Activated naive CD4-positive, alpha-beta T cell treated with anti-CD3 and anti-CD28 coated beads, Interleukin-2, amount 50 U/mL, for 24 hours (primary cell): Measurements from ENCODE around the gene ATP1A3.
"Not testable (repeated sequence)": the region's sequence is repeated elsewhere in the genome, so short reads cannot be mapped to it uniquely, and the experiment has no call there.

Experiments
- H3K27ac Mint-ChIP-seq: one replicate; pipeline ENCODE4 v1.8.0; 2021; ENCODE audit warnings: mild to moderate bottlenecking, mixed read lengths
- H3K27me3 Mint-ChIP-seq: one replicate; pipeline ENCODE4 v1.8.0; 2021; ENCODE audit warnings: mixed read lengths
- H3K36me3 Mint-ChIP-seq: one replicate; pipeline ENCODE4 v1.8.0; 2021; ENCODE audit warnings: mixed read lengths
- H3K4me1 Mint-ChIP-seq: one replicate; pipeline ENCODE4 v1.8.0; 2021; ENCODE audit warnings: mixed read lengths
- H3K4me3 Mint-ChIP-seq: one replicate; pipeline ENCODE4 v1.8.0; 2021; ENCODE audit warnings: mild to moderate bottlenecking, mixed read lengths
- H3K9me3 Mint-ChIP-seq: one replicate; pipeline ENCODE4 v1.8.0; 2021; ENCODE audit warnings: mixed read lengths

ATP1A3 gene

DNA sequence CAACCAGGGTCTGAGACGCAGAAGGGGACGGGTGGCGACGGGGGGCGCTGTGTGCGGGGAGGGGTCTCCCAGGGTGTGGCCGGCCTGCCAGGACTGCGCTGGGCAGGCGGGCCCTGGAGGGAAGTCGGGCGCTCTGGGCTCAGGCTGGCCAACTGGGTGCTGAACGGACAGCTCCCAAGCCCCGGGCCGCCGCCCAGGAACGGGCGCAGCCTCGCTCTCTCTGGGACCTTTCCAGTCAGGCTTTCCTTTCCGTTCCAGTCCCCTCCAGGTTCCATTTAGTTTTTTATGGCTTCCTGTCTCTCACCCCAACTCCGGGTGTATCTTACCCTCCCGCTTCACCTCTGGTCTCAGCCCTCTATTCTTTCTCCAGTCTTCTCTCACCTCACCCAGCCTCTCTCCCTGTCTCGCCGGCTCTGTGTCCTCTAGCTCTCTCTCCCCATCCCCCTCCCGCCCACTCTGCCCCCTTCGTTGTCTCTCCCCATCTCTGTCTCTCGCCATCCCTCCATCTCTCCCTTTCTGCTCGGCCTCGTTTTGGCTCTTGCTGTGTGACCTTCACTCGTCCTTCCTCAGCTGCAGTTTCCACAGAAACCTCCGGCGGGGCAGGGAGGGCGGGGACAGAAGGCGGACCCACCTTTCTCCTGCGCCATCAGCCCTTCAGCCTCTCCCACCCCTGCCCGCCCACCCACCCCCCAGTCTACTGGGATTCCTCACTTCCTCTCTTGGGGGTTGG is 3.3 kb upstream of the ATP1A3 start:
- Mint-ChIP-seq H3K36me3 (peaks cover 7% of the 10 kb centered on the region), H3K4me1 (peaks cover 43% of the 10 kb centered on the region), H3K9me3 (no peaks in the 10 kb centered on the region), H3K27ac (no peak overlapping the region), H3K27me3 (peaks cover 53% of the 10 kb centered on the region), H3K4me3 (peak overlapping the region; percentile 30)

DNA sequence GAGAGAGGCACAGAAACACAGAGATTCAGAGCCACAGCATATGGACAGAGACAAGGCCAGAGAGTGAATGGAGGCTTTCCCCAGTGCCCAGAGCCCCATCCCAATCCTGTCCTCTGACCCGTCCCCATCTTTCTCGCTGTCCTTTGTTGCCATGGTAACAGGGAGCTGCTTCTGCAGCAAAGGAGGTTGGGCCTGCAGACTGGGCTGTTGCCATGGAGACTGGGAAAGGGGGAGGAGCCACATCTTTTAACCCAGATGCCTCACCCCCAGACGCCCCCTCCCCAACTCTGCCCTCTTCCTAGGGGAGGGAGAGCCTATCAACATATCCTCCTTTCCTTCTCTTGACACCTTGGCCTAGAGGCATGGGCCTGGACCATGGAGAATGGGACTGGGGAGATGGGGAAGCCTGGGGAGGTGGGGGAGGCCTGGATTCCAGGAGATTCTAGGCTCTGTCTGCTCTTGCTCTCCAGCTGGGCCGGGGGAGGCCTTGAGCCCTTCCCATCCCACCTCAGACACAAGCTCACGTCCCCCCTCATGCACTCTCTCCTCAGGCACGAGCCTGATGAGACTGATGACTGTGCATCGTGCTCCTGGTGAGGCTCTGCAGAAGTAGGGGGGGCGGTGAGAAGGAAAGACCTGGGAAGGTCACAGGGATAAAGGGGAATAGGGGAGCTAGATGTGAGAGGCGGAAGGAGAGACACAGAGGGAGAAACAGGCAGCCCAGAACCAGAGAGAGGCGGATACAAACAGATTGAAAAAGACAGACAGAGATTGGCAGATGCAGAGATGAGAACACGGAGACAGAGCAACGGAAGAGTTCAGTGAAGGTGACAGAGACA is 2.1 kb upstream of the ATP1A3 start:
- no peaks in the 10 kb centered on the region for H3K9me3 Mint-ChIP-seq

DNA sequence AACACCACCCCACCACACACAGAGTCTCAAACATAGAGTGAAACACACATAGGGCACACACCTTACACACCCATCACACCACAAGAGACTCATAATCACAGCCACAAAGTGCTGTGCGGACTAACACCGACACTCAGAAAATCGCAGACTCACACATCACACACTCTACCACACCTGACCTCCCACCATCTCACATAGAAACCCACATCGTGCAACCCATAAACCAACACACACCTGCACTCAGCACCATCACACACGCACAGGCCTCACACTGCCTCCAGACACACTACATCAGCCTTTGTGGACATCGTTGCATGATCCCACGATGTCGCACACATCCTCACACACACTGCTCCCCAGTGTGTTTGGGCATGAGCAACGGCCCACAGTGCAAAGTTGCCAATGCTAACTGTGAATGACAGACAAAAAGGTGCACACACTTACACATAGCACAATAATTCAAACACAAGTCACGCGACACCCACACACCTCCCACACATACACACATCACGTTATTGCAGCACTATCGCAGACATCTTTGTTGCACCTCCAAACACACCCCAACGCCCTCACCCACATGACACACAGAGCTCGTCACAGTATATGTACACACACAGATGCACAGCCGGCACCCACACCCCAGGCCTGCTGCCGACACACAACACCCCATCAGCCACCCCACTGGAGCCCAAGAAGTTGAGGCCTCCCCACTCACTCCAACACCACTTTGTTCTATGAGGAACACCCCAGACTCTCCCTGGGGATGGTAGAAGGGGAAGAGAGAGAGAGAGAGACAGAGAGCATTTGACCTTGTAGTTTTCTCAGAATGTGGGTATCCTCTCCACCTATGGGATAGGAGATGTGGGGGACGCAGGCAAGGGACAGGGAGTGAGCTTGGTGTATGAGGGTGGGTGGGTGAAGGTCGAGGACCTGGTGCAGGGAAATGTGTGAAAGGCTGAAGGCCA is 1.2 kb upstream of the ATP1A3 start:
- Mint-ChIP-seq H3K36me3 (peaks cover 7% of the 10 kb centered on the region), H3K27me3 (peaks cover 40% of the 10 kb centered on the region), H3K4me3 (peak overlapping the region; percentile 75), H3K27ac (peak overlapping the region; percentile 48), H3K4me1 (peaks cover 43% of the 10 kb centered on the region), H3K9me3 (no peaks in the 10 kb centered on the region)

More for the DNA sequence above, 2.1 kb upstream of the ATP1A3 start:
- H3K4me1 Mint-ChIP-seq, result peaks cover 43% of the 10 kb centered on the region
- H3K27ac Mint-ChIP-seq, result no peak overlapping the region
- H3K4me3 Mint-ChIP-seq, result peak overlapping the region; percentile 30
- H3K36me3 Mint-ChIP-seq, result peaks cover 7% of the 10 kb centered on the region
- peaks cover 47% of the 10 kb centered on the region for H3K27me3 Mint-ChIP-seq

DNA sequence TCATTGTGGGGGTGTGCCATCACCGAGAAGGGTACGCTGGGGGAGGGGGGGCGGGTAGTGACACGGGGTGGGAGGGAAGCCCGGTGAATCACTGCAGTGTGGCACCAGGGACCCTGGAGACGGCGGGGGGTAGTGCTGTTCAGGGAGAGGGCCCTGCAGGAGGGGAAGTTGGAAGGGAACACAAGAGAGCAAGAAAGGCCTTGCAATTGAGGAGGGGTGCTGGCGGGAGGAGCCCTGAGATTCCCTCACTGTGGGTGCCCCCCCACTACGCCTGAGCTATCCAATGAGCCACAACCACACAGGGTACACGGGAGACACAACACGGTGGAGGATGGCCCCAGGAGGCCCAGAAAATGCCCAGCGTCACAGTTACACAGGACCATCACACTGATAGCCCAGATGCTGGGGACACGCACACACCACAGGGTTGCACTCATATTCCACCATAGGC is 516 bp upstream of the ATP1A3 start:
- Mint-ChIP-seq H3K4me3 (peak overlapping the region; percentile 75), H3K27ac (no peak overlapping the region), H3K9me3 (no peaks in the 10 kb centered on the region), H3K4me1 (peaks cover 41% of the 10 kb centered on the region), H3K36me3 (peaks cover 7% of the 10 kb centered on the region), H3K27me3 (peaks cover 33% of the 10 kb centered on the region)

DNA sequence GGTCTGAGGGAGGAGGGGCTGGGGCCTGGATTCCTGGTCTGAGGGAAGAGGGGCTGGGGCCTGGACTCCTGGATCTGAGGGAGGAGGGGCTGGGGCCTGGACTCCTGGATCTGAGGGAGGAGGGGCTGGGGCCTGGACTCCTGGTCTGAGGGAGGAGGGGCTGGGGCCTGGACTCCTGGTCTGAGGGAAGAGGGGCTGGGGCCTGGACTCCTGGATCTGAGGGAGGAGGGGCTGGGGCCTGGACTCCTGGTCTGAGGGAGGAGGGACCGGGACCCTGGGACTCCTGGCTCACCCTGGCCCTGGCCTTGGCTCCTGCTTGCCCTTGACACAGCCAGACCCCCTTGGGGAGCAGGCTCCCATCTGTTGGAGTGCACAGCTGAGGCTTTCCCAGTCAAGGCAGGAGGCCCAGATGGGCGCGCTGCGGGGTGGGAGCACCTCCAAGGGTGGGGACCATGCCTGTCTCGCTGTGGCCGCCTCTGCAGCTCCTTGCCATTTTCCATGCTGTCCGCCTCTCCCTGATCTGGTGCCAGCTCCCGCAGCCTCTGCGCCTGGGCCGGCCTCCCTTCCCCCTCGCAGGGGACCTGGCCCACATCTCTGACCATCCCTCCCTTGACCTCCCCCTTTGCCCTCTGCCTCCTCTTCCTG is 2.0 kb downstream of the ATP1A3 start:
- H3K9me3 Mint-ChIP-seq, H3K4me3 Mint-ChIP-seq, H3K27ac Mint-ChIP-seq, H3K36me3 Mint-ChIP-seq: not testable (repeated sequence)
- peaks cover 27% of the 10 kb centered on the region for H3K4me1 Mint-ChIP-seq
- peaks cover 22% of the 10 kb centered on the region for H3K27me3 Mint-ChIP-seq

DNA sequence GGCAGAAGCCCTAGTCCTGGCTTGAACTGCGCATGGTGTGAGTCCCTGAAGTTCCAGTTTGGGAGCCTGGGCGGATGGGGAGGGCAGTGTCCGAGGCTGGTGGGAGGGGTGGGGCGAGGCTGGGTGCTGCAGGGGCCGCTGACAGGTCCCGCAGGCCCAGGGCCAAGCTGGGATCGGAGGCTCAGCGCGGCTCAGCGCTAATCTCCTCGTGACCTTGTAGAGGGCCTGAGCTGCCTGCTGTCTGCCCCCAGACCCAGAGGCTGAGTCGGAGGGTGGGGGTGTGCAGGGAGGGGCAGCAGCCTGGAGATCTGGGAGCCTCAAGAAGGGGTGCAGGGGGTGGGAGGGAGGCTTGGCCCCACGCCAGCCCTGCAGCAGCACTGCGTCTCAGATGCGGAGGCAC is 3.0 kb downstream of the ATP1A3 start:
- peaks cover 15% of the 10 kb centered on the region for H3K27me3 Mint-ChIP-seq
- H3K4me3 Mint-ChIP-seq, result no peak overlapping the region
- H3K4me1 Mint-ChIP-seq, result peaks cover 20% of the 10 kb centered on the region

DNA sequence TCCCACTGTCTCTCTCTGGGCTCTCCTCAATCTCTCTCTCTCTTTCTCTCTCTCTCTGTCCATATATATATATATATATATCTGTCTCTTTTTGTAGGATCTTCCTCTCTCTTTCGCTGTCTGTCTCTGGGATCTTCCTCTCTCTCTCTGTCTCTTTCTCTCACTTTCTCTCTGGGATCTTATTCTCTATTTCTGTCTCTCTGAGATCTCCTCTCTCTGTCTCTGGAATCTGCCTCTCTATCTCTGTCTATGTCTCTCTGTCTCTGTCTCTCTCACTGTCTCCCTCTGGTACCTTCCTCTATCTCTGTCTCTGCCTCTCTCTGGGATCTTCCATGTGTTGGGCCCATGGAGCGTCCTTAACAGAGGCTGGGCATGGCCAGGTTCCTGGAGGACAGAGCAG is 3.4 kb downstream of the ATP1A3 start:
- peaks cover 20% of the 10 kb centered on the region for H3K4me1 Mint-ChIP-seq
- no peaks in the 10 kb centered on the region for H3K9me3 Mint-ChIP-seq
- peaks cover 14% of the 10 kb centered on the region for H3K27me3 Mint-ChIP-seq
- no peak overlapping the region for H3K27ac Mint-ChIP-seq
- H3K4me3 Mint-ChIP-seq, result no peak overlapping the region
- H3K36me3 Mint-ChIP-seq, result peaks cover 7% of the 10 kb centered on the region

More for the DNA sequence above, 3.0 kb downstream of the ATP1A3 start:
- Mint-ChIP-seq H3K36me3 (peaks cover 7% of the 10 kb centered on the region), H3K27ac (no peak overlapping the region), H3K9me3 (no peaks in the 10 kb centered on the region)

DNA sequence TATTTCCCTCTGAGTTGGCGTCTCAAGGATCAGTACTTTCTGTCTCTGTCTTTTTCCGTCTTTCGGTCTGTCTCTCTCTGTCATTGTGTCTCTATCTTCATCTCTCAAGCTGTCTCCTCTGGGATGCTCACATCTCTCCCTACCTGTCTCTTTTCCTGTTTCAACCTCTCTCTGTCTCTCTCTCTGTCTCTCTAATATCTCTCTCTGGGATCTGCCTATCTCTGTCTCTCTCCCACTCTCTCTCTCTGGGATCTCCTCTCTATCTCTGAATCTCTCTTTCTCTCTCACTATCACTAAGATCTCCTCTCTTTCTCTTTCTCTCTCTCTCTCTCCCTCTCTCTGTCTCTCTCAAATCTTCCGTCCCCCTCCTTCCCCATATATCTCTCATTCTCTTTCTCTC is 4.0 kb downstream of the ATP1A3 start:
- H3K4me1 Mint-ChIP-seq, result peaks cover 14% of the 10 kb centered on the region
- H3K27me3 Mint-ChIP-seq, result peaks cover 8% of the 10 kb centered on the region
- peaks cover 8% of the 10 kb centered on the region for H3K36me3 Mint-ChIP-seq
- H3K9me3 Mint-ChIP-seq, result no peaks in the 10 kb centered on the region
- H3K4me3 Mint-ChIP-seq, result no peak overlapping the region
- H3K27ac Mint-ChIP-seq, result no peak overlapping the region

DNA sequence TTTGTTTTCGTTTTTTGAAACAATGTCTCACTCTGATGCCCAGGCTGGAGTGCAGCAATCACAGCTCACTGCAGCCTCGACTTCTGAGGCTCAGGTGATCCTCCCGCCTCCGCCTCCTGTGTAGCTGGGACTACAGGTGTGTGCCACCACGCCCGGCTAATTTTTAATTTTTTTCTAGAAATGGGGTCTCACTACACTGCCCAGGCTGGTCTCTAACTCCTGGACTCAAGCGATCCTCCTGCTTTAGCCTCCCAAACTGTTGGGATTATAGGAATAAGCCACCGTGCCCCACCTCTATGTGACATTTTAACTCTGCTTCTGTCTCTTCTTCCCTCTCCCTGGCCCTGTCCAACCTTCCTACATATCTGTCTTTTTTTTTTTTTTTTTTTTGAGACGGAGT is 5.1 kb downstream of the ATP1A3 start:
- peaks cover 4% of the 10 kb centered on the region for H3K27me3 Mint-ChIP-seq
- no peak overlapping the region for H3K27ac Mint-ChIP-seq
- no peak overlapping the region for H3K4me3 Mint-ChIP-seq
- H3K9me3 Mint-ChIP-seq, result no peaks in the 10 kb centered on the region
- H3K4me1 Mint-ChIP-seq, result peaks cover 9% of the 10 kb centered on the region
- peaks cover 8% of the 10 kb centered on the region for H3K36me3 Mint-ChIP-seq

DNA sequence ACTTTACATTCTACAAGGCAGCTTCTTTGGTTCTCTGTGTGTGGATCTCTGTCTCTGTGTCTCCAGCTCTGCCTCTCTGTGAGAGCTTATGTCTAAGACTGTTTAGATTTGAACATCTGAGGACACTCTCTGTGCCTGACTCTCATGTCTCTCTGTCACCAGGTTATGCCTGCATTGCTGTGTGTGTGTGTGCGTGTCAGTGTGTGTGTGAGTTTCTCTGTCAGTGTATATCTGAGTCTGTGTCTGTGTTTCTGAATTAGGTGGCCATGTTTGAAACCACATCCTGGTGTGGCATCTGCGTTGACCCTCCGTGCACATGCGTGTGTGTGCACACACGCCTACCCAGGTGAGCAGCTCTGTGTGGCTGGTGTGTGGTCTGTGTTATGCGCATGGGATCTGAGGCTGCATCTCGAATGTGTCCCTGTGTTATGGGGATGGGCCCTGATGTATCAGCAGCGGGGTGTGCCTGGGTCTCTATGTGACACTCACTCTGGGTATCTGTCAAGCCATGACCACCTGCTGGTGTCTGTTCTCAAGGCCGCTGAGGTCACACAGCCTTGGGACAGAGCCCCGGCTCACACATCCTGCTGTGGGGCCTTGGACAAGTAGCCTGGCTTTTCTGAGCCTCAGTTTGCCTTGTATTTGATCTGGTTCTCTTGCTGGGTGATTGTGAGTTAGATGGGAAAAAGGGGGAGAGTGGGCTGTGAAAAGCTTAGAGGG is 6.7 kb downstream of the ATP1A3 start:
- H3K36me3 Mint-ChIP-seq, result peaks cover 7% of the 10 kb centered on the region

DNA sequence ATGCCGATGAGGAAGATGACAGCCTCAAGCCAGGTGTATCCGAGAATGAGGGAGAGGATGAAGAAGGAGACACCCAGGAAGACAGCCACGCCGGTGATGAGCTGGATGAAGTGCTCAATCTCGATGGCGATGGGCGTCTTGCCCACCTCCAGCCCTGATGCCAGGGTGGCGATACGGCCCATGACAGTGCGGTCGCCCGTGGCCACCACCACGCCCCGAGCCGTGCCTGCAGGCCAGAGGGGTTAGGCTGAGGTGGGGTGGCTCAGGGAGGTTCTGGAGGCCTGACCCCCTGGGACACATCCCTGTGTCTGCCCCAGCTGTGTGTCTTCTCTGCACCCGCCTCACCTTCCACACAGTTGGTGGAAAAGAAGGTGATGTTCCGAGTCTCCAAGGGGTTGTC is 9.1 kb downstream of the ATP1A3 start:
- no peaks in the 10 kb centered on the region for H3K4me1 Mint-ChIP-seq
- peaks cover 8% of the 10 kb centered on the region for H3K36me3 Mint-ChIP-seq
- H3K27me3 Mint-ChIP-seq, result no peaks in the 10 kb centered on the region
- no peak overlapping the region for H3K27ac Mint-ChIP-seq
- H3K9me3 Mint-ChIP-seq, result no peaks in the 10 kb centered on the region
- no peak overlapping the region for H3K4me3 Mint-ChIP-seq

More for the DNA sequence above, 6.7 kb downstream of the ATP1A3 start:
- Mint-ChIP-seq H3K4me3 (no peak overlapping the region), H3K27me3 (no peaks in the 10 kb centered on the region), H3K9me3 (no peaks in the 10 kb centered on the region), H3K4me1 (no peaks in the 10 kb centered on the region), H3K27ac (no peak overlapping the region)

DNA sequence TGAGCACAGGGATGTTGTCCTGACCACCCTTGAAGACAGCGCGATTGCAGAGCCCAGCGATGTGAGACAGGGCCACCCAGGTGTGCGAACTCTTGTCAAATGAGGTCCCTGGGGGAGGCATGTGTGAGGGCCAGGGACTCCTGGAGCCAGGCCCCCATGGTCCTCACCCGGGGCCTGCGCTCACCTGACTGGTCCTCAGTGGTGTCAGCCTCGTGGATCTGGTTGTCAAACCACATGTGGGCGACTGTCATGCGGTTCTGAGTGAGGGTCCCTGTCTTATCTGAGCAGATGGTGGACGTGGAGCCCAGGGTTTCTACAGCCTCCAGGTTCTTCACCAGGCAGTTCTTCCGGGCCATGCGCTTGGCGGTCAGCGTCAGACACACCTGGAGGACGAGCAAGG is 12.3 kb downstream of the ATP1A3 start:
- Mint-ChIP-seq H3K4me1 (no peaks in the 10 kb centered on the region), H3K36me3 (peaks cover 4% of the 10 kb centered on the region), H3K4me3 (no peak overlapping the region), H3K9me3 (no peaks in the 10 kb centered on the region), H3K27me3 (no peaks in the 10 kb centered on the region), H3K27ac (no peak overlapping the region)

DNA sequence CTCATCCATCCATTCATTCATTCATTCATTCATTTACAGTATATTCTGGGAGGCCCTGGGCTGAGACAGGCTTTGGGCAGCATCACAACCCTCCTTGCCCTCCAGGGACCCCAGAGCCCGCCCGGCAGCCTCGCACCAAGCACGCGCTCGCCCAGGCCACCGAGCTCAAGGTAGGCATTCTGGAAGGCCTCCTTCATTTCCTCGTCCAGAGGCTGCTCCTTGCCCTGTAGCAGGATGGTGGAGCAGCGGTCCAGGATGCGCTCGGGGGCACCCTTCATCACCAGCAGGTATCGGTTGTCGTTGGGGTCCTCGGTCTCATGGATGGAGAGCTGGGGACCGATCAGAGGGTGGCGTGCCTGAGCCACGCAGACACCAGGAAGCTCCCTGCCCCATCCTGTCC is 15.6 kb downstream of the ATP1A3 start:
- Mint-ChIP-seq H3K4me3 (no peak overlapping the region), H3K27ac (no peak overlapping the region), H3K36me3 (peaks cover 3% of the 10 kb centered on the region), H3K9me3 (no peaks in the 10 kb centered on the region), H3K4me1 (no peaks in the 10 kb centered on the region), H3K27me3 (no peaks in the 10 kb centered on the region)

DNA sequence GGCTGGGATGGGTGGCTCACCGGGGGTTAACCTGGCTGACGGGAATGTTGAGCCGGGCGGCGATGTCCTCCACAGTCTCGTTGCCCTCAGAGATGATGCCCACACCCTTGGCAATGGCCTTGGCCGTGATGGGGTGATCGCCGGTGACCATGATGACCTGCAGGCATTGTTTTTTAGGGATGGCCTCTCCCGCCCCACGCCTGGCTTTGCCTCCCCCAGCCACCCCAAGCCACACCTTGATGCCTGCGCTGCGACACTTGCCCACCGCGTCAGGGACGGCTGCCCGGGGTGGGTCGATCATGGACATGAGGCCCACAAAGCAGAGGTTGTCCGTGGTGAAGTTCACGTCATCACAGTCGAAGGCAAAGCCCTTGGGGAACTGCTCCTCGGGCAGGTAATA is 16.1 kb downstream of the ATP1A3 start:
- Mint-ChIP-seq H3K4me1 (no peaks in the 10 kb centered on the region), H3K36me3 (peaks cover 3% of the 10 kb centered on the region), H3K4me3 (no peak overlapping the region), H3K9me3 (no peaks in the 10 kb centered on the region), H3K27me3 (no peaks in the 10 kb centered on the region), H3K27ac (no peak overlapping the region)
